Measurements from ENCODE around the gene SAV1.
"Not testable (repeated sequence)": the region's sequence is repeated elsewhere in the genome, so short reads cannot be mapped to it uniquely, and the experiment has no call there.

SAV1 gene

DNA sequence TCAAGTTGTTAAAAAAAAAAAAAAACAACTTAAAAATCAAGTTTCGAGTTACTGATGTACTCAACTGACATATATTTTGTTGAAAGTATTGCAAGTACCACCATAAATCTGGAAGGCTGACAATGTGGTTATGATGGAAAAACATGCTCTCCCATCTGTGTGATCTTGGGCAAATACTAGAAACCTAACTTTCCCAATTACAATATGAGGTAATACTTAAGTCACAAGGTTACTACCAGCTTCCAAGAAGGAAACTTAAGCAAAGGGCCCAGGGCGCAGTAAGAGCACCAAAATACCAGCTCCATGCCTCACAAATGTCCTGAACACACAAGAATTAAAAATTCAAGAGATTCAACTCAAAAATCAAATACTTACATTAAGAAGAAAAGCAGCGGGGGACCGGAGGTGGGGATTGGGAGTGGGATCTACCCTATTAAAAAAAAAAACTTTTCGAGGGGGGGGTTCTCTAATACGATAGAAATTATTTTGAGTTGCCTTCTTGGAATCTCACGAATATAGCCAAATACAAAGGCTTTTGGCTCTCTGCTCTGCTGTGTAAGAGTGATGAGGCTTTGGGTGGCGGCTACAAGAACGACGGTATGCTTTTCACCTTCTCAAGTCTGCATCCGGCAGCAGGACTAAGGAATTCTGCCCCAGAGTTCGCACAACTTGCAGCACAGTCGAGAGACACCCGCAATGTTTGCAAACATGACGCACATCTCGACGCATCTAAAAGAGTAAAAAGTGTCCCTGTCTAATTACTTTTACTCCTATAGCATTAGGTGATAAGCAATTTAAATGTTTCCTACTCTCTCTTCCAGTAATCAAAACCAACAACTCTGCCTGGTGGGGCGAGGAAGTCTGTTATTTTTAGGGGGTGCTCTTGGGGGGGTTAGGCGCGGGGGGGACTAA, 1.1 kb downstream of the SAV1 start:
- Histone ChIP-seq H3K79me2 (ENCODE audit: insufficient read depth, low read length) (peaks cover 23% of the 10 kb centered on the region), H3K27ac (ENCODE audit: low read length) (peak overlapping the region; percentile 2; the same call in 1 of the 2 replicates), H3K4me1 (ENCODE audit: insufficient read depth, low read length) (peaks cover 30% of the 10 kb centered on the region), H3K27me3 (ENCODE audit: insufficient read depth, low read length, poor library complexity) (peaks cover 11% of the 10 kb centered on the region), H3K36me3 (ENCODE audit: insufficient read depth, low read length) (peaks cover 4% of the 10 kb centered on the region; the same call in 1 of the 2 replicates), H3K9ac (ENCODE audit: low read depth, low read length) (peak overlapping the region; percentile 75), H3K4me2 (ENCODE audit: insufficient read depth, low read length) (peak overlapping the region; percentile 91), H2AFZ (ENCODE audit: low read depth, low read length) (peak overlapping the region; percentile 94), H4K20me1 (ENCODE audit: insufficient read depth, low read length) (no peaks in the 10 kb centered on the region), H3K9me3 (ENCODE audit: insufficient read depth, low read length, severe bottlenecking) (no peaks in the 10 kb centered on the region), H3K4me3 (ENCODE audit: low read depth in 1 of 2, low read length in 2 of 2) (peak overlapping the region; percentile 78 to 82)
- TF ChIP-seq, protein P1, sequence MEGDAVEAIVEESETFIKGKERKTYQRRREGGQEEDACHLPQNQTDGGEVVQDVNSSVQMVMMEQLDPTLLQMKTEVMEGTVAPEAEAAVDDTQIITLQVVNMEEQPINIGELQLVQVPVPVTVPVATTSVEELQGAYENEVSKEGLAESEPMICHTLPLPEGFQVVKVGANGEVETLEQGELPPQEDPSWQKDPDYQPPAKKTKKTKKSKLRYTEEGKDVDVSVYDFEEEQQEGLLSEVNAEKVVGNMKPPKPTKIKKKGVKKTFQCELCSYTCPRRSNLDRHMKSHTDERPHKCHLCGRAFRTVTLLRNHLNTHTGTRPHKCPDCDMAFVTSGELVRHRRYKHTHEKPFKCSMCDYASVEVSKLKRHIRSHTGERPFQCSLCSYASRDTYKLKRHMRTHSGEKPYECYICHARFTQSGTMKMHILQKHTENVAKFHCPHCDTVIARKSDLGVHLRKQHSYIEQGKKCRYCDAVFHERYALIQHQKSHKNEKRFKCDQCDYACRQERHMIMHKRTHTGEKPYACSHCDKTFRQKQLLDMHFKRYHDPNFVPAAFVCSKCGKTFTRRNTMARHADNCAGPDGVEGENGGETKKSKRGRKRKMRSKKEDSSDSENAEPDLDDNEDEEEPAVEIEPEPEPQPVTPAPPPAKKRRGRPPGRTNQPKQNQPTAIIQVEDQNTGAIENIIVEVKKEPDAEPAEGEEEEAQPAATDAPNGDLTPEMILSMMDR (IDR thresholded peaks at IDR 0.05; ENCODE audit: borderline replicate concordance, extremely low read depth, low read length, poor library complexity, severe bottlenecking), result no peak
- TF ChIP-seq EZH2 (IDR thresholded peaks at IDR 0.05; ENCODE audit: borderline replicate concordance, low read depth, low read length, severe bottlenecking), result no peak
- peak; percentile 42 for DNase-seq
- peak; percentile 44 for ATAC-seq (ENCODE audit: insufficient read depth, low read depth)

DNA sequence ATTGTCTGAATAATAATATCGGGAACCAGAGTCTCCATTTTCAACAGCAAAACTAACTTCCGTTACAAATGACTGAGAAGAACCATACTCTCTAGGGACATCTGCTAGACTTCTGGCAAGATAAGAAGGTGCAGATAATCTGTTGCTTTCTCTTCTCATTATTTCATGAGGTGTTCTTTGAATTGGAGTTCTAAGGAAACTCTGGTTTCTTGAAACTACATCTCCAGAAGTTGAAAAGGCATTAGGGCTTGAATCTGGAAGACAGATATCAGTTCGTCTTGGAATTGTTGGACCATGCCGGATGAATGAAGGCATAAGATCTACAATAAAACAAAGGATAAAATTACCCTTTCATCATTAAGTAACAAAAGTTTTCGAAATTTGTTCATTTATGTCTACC, 2.8 kb downstream of the SAV1 start:
- peak; percentile 33; the same call in 1 of the 3 replicates for ATAC-seq (ENCODE audit: insufficient read depth, low read depth)
- not testable (repeated sequence) for H4K20me1 ChIP-seq (ENCODE audit: insufficient read depth, low read length); H3K9me3 ChIP-seq (ENCODE audit: insufficient read depth, low read length, severe bottlenecking); H2AFZ ChIP-seq (ENCODE audit: low read depth, low read length); DNase-seq; H3K27ac ChIP-seq (ENCODE audit: low read length); H3K4me3 ChIP-seq (ENCODE audit: low read depth in 1 of 2, low read length in 2 of 2); H3K9ac ChIP-seq (ENCODE audit: low read depth, low read length)
- Histone ChIP-seq H3K36me3 (ENCODE audit: insufficient read depth, low read length) (peaks cover 15% of the 10 kb centered on the region; the same call in 1 of the 2 replicates), H3K79me2 (ENCODE audit: insufficient read depth, low read length) (peaks cover 23% of the 10 kb centered on the region), H3K4me1 (ENCODE audit: insufficient read depth, low read length) (peaks cover 30% of the 10 kb centered on the region), H3K4me2 (ENCODE audit: insufficient read depth, low read length) (peak overlapping the region; percentile 91), H3K27me3 (ENCODE audit: insufficient read depth, low read length, poor library complexity) (peaks cover 11% of the 10 kb centered on the region)

DNA sequence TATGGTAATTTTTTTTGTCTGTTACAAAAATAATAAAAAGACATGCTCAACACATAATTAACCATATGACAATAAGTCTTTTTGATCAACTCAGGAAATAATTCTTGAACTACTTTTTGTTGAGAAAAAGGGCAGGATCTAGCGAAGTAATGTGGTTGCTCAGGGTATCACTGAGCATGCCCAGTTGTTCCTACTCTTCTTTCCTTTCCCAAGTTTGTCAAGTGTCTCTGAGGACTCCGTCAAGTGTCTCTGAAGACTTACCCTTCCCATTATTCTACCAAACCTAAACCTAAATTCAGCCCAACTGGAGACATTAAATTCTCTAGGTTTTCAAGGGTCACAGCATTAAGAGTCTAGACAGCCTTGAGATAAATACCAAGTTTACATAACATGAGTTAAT, 3.5 kb downstream of the SAV1 start:
- peaks cover 30% of the 10 kb centered on the region for H3K4me1 ChIP-seq (ENCODE audit: insufficient read depth, low read length)
- DNase-seq; H3K27ac ChIP-seq (ENCODE audit: low read length); ATAC-seq (ENCODE audit: insufficient read depth, low read depth); H3K9me3 ChIP-seq (ENCODE audit: insufficient read depth, low read length, severe bottlenecking); H3K4me3 ChIP-seq (ENCODE audit: low read depth in 1 of 2, low read length in 2 of 2); H2AFZ ChIP-seq (ENCODE audit: low read depth, low read length); H3K9ac ChIP-seq (ENCODE audit: low read depth, low read length); H4K20me1 ChIP-seq (ENCODE audit: insufficient read depth, low read length): not testable (repeated sequence)
- H3K27me3 ChIP-seq (ENCODE audit: insufficient read depth, low read length, poor library complexity), result peaks cover 11% of the 10 kb centered on the region
- H3K79me2 ChIP-seq (ENCODE audit: insufficient read depth, low read length), result peaks cover 23% of the 10 kb centered on the region
- H3K36me3 ChIP-seq (ENCODE audit: insufficient read depth, low read length), result peaks cover 15% of the 10 kb centered on the region; the same call in 1 of the 2 replicates
- peak overlapping the region; percentile 29; the same call in 1 of the 2 replicates for H3K4me2 ChIP-seq (ENCODE audit: insufficient read depth, low read length)

DNA sequence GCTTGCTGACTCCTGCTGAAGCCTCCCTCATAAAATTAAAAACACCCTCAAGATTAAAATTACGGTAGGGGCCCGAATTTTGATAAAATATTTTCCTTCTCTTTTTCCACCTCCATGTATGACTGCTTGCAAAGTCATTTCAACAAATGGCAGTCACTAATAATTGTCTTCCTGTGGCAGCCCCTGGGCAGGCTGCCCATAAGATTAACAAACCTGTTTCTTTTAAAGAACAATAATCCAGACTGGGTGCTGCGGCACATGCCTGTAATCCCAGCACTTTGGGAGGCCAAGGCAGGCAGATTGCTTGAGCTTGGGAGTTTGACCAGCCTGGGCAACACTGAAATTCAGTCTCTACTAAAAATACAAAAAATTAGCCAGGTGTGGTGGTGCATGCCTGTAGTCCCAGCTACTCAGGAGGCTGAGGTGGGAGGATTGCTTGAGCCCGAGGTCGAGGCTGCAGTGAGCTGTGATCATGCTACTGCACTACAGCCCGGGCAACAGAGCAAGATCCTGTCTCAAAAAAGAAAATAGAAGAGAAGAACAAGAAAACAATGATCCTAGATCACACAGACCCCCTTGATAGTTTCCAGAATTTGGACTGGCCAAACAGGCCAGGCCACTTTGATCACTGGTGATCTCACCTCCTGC, 8.7 kb downstream of the SAV1 start:
- no peak overlapping the region for H3K9ac ChIP-seq (ENCODE audit: low read depth, low read length)
- DNase-seq (no peak), ATAC-seq (ENCODE audit: insufficient read depth, low read depth) (no peak)
- H3K27ac ChIP-seq (ENCODE audit: low read length), result no peak overlapping the region
- H3K4me2 ChIP-seq (ENCODE audit: insufficient read depth, low read length), result no peak overlapping the region
- TF ChIP-seq, protein P1 (IDR thresholded peaks at IDR 0.05; ENCODE audit: borderline replicate concordance, extremely low read depth, low read length, poor library complexity, severe bottlenecking), result no peak
- no peak for TF ChIP-seq EZH2 (IDR thresholded peaks at IDR 0.05; ENCODE audit: borderline replicate concordance, low read depth, low read length, severe bottlenecking)
- no peaks in the 10 kb centered on the region for H3K4me1 ChIP-seq (ENCODE audit: insufficient read depth, low read length)
- H4K20me1 ChIP-seq (ENCODE audit: insufficient read depth, low read length), result no peaks in the 10 kb centered on the region
- H3K79me2 ChIP-seq (ENCODE audit: insufficient read depth, low read length), result peaks cover 7% of the 10 kb centered on the region; the same call in 1 of the 2 replicates
- H2AFZ ChIP-seq (ENCODE audit: low read depth, low read length), result no peak overlapping the region
- no peaks in the 10 kb centered on the region for H3K27me3 ChIP-seq (ENCODE audit: insufficient read depth, low read length, poor library complexity)
- H3K9me3 ChIP-seq (ENCODE audit: insufficient read depth, low read length, severe bottlenecking), result no peaks in the 10 kb centered on the region
- H3K4me3 ChIP-seq (ENCODE audit: low read depth in 1 of 2, low read length in 2 of 2), result no peak overlapping the region
- peaks cover 12% of the 10 kb centered on the region; the same call in 1 of the 2 replicates for H3K36me3 ChIP-seq (ENCODE audit: insufficient read depth, low read length)

All from DND-41 (cell line).